Neural progenitor cell (in vitro differentiated cells): ENCODE results near the gene ANTXR1. TPM values are rescaled to one million over a fixed set of nuclear protein-coding genes. Genes with fewer than 3 reads are reported as not detected.

Experiments
- DNase-seq: peaks from one replicate; pipeline ENCODE4 v3.0.0-alpha.2; 2016; ENCODE audit warnings: low spot score
- H2AFZ ChIP-seq: fragments of 200-600 bp; sonication (generic); replicated peaks from 2 replicates; pipeline ENCODE4 v1.6.1; 2016; ENCODE audit warnings: antibody characterized with exemption
- H3F3A ChIP-seq: fragments of 200-600 bp; sonication (generic); 2 replicates; pipeline ENCODE4 v1.6.1; 2016; ENCODE audit warnings: antibody characterized with exemption, low read depth
- H3K27ac ChIP-seq: fragments of 200-600 bp; sonication (generic); 2 replicates; pipeline ENCODE4 v1.5.1; 2016; ENCODE audit warnings: mild to moderate bottlenecking
- H3K27me3 ChIP-seq: fragments of 200-600 bp; sonication (generic); 2 replicates; pipeline ENCODE4 v1.6.1; 2016; ENCODE audit warnings: mild to moderate bottlenecking, moderate library complexity
- H3K36me3 ChIP-seq: fragments of 200-600 bp; sonication (generic); 2 replicates; pipeline ENCODE4 v1.5.1; 2016
- H3K4me1 ChIP-seq: fragments of 200-600 bp; sonication (generic); 2 replicates; pipeline ENCODE4 v1.6.1; 2016; ENCODE audit warnings: mixed run types
- H3K4me2 ChIP-seq: fragments of 200-600 bp; sonication (generic); 2 replicates; pipeline ENCODE4 v1.6.1; 2016
- H3K4me3 ChIP-seq: fragments of 200-600 bp; sonication (generic); 2 replicates; pipeline ENCODE4 v1.5.1; 2016
- H3K79me2 ChIP-seq: fragments of 200-600 bp; sonication (generic); 2 replicates; pipeline ENCODE4 v1.6.1; 2016; ENCODE audit warnings: low read depth
- H3K9ac ChIP-seq: fragments of 200-600 bp; sonication (generic); 2 replicates; pipeline ENCODE4 v1.6.1; 2016
- H3K9me3 ChIP-seq: fragments of 200-600 bp; sonication (generic); 2 replicates; pipeline ENCODE4 v1.5.1; 2016; ENCODE audit warnings: low read depth
- H4K20me1 ChIP-seq: fragments of 200-600 bp; sonication (generic); 2 replicates; pipeline ENCODE4 v1.6.1; 2016; ENCODE audit warnings: low read depth
- H3K27ac Mint-ChIP-seq: 3 replicates; pipeline ENCODE4 v1.8.0; 2021; ENCODE audit warnings: mixed read lengths
- H3K27me3 Mint-ChIP-seq: 2 replicates; pipeline ENCODE4 v1.8.0; 2022; ENCODE audit warnings: low read depth, mild to moderate bottlenecking, inconsistent platforms, moderate library complexity, mixed read lengths; ENCODE audit not compliant: insufficient read depth
- H3K36me3 Mint-ChIP-seq: 3 replicates; pipeline ENCODE4 v1.8.0; 2021; ENCODE audit warnings: mixed read lengths
- H3K4me1 Mint-ChIP-seq: 3 replicates; pipeline ENCODE4 v1.8.0; 2021; ENCODE audit warnings: mixed read lengths
- H3K4me3 Mint-ChIP-seq: 3 replicates; pipeline ENCODE4 v1.8.0; 2021; ENCODE audit warnings: mild to moderate bottlenecking, moderate library complexity, mixed read lengths
- H3K9me3 Mint-ChIP-seq: 3 replicates; pipeline ENCODE4 v1.8.0; 2020; ENCODE audit warnings: mixed read lengths
- EZH2 ChIP-seq: fragments of 200-600 bp; sonication (generic); IDR thresholded peaks from 2 replicates; pipeline ENCODE4 v1.6.1; 2017; ENCODE audit warnings: antibody characterized with exemption, mild to moderate bottlenecking, moderate library complexity
- EZH2phosphoT487 ChIP-seq: fragments of 200-600 bp; sonication (generic); IDR thresholded peaks from 2 replicates; pipeline ENCODE4 v1.6.1; 2017; ENCODE audit warnings: antibody characterized with exemption
- total RNA-seq: library from RNA; depleted of rRNA; stranded (reverse); fragments of >200 nt; gene quantifications from 2 replicates; pipeline ENCODE4 v1.2.3, GENCODE V29; 2015; ENCODE audit warnings: low replicate concordance
- TF ChIP-seq, protein P1 (sequence below): fragments of 200-600 bp; sonication (generic); IDR thresholded peaks from 2 replicates; pipeline ENCODE4 v1.5.1; 2017; ENCODE audit warnings: antibody characterized with exemption, mild to moderate bottlenecking

ANTXR1 gene
- total RNA-seq, 1 donor from 2014 or later = 6.7 TPM

DNA sequence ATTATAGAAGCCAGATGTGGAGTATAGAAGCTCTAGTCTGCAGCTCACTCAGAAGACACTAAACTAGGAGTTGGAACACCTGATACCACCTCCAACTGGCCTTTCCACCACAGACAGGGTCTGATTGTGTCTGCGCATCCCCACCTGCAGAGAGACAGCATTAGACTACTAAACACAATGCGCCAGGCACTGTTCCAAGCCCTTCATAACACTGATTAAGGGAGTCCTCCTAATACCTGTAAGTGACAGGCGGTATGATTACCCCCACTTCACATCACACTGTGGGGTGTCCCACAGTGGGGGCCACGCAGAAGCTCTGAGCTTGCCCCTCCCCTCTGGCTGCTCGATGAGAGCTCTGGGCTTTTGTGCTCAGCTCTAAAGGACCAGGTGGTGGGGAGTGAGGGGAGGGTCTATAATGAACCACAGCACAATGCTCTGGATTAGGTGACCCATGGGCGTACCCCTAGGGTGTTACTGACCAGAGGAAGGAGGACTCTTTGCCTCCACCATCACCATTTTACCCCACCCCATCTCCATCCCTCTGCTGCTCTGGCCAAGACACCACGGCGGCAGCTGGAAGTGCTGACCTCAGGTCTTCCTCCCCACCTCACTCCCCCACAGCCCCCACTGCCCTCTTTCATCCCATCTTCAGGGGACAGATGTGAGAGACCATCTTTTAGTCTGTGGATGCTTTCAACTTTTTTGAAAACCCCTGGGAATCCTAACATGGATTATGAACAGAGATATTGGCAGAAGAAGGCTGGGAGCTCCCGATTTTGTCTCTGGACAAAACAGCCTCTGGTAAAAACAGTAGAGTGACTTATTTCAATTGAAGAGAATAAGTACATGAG lies 228.9 kb downstream of the ANTXR1 start:
- peaks cover 4% of the 10 kb centered on the region for H3K27me3 Mint-ChIP-seq

DNA sequence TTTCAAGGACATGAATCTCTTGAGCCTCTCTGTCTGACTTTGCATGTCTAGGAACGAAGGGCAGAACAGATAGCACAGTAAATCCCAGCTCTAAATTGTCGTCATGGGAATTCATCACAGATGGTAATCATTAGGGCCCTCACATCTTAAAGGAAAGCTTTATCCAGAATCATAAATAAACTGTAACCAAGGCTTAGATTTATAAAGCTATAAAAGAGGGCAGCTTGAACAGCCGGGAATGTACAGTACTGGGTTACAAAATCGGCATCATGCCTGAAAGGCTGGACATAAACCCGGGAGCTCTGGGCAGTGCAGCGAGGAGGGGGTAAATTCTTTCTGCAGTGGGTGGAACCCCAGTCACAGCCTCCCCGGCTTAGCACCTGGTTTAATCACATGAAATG lies 229.7 kb downstream of the ANTXR1 start:
- Histone ChIP-seq H3K4me2 (no peak overlapping the region), H3F3A (no peaks in the 10 kb centered on the region), H4K20me1 (no peaks in the 10 kb centered on the region), H3K79me2 (no peaks in the 10 kb centered on the region), H3K9me3 (no peaks in the 10 kb centered on the region), H2AFZ (no peak overlapping the region), H3K9ac (no peak overlapping the region), H3K27ac (no peak overlapping the region), H3K4me1 (no peaks in the 10 kb centered on the region), H3K27me3 (no peaks in the 10 kb centered on the region), H3K36me3 (no peaks in the 10 kb centered on the region), H3K4me3 (no peak overlapping the region)
- Mint-ChIP-seq H3K4me1 (peaks cover 4% of the 10 kb centered on the region), H3K9me3 (no peaks in the 10 kb centered on the region), H3K4me3 (no peak overlapping the region), H3K36me3 (peaks cover 50% of the 10 kb centered on the region), H3K27me3 (peaks cover 6% of the 10 kb centered on the region), H3K27ac (peak overlapping the region; percentile 87)
- TF ChIP-seq EZH2phosphoT487 (no peak), EZH2 (no peak)
- TF ChIP-seq, protein P1, sequence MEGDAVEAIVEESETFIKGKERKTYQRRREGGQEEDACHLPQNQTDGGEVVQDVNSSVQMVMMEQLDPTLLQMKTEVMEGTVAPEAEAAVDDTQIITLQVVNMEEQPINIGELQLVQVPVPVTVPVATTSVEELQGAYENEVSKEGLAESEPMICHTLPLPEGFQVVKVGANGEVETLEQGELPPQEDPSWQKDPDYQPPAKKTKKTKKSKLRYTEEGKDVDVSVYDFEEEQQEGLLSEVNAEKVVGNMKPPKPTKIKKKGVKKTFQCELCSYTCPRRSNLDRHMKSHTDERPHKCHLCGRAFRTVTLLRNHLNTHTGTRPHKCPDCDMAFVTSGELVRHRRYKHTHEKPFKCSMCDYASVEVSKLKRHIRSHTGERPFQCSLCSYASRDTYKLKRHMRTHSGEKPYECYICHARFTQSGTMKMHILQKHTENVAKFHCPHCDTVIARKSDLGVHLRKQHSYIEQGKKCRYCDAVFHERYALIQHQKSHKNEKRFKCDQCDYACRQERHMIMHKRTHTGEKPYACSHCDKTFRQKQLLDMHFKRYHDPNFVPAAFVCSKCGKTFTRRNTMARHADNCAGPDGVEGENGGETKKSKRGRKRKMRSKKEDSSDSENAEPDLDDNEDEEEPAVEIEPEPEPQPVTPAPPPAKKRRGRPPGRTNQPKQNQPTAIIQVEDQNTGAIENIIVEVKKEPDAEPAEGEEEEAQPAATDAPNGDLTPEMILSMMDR = no peak
- DNase-seq = no peak

More for the DNA sequence above, 228.9 kb downstream of the ANTXR1 start:
- Histone ChIP-seq H3K4me2 (no peak overlapping the region), H3K79me2 (no peaks in the 10 kb centered on the region), H3K27me3 (no peaks in the 10 kb centered on the region), H3K27ac (no peak overlapping the region), H4K20me1 (no peaks in the 10 kb centered on the region), H3K36me3 (no peaks in the 10 kb centered on the region), H2AFZ (no peak overlapping the region), H3K4me3 (no peak overlapping the region), H3F3A (no peaks in the 10 kb centered on the region), H3K4me1 (no peaks in the 10 kb centered on the region), H3K9ac (no peak overlapping the region), H3K9me3 (no peaks in the 10 kb centered on the region)
- no peak overlapping the region for H3K4me3 Mint-ChIP-seq
- H3K27ac Mint-ChIP-seq = peak overlapping the region; percentile 87
- no peaks in the 10 kb centered on the region for H3K9me3 Mint-ChIP-seq
- TF ChIP-seq, protein P1 = no peak
- TF ChIP-seq EZH2 (no peak), EZH2phosphoT487 (no peak)
- DNase-seq = no peak
- H3K36me3 Mint-ChIP-seq = peaks cover 46% of the 10 kb centered on the region
- peaks cover 4% of the 10 kb centered on the region for H3K4me1 Mint-ChIP-seq

DNA sequence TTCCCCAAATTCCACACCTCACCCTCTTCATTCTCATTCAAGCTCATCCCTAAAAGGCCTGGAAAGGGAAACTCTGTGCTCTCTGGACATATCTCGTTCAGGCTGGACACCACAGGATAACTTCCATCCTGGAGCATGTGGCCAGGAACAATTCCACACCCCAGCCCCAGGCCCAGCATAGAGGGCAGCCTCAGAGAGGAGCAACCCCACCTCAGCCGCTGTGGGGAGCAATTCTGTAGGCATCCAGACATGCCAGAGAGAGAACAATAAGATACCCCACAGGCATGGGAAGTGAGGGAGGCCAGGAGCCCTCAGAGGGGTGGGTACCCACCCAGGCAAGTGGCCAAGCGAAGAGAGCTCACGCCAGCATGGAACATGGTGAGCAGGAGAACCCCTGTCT lies 230.7 kb downstream of the ANTXR1 start:
- no peak for DNase-seq
- no peak overlapping the region for H3K27ac Mint-ChIP-seq

More for the DNA sequence above, 230.7 kb downstream of the ANTXR1 start:
- Histone ChIP-seq H3K4me2 (no peak overlapping the region), H3K27ac (no peak overlapping the region), H4K20me1 (no peaks in the 10 kb centered on the region), H3K4me1 (no peaks in the 10 kb centered on the region), H3K9ac (no peak overlapping the region), H3K79me2 (no peaks in the 10 kb centered on the region), H3K36me3 (no peaks in the 10 kb centered on the region), H3K9me3 (no peaks in the 10 kb centered on the region), H2AFZ (no peak overlapping the region), H3K4me3 (no peak overlapping the region), H3K27me3 (no peaks in the 10 kb centered on the region), H3F3A (no peaks in the 10 kb centered on the region)
- peaks cover 49% of the 10 kb centered on the region for H3K36me3 Mint-ChIP-seq
- TF ChIP-seq EZH2 = no peak
- TF ChIP-seq EZH2phosphoT487 = no peak
- TF ChIP-seq, protein P1 = no peak
- peaks cover 4% of the 10 kb centered on the region for H3K4me1 Mint-ChIP-seq
- H3K9me3 Mint-ChIP-seq = no peaks in the 10 kb centered on the region
- H3K4me3 Mint-ChIP-seq = no peak overlapping the region
- peaks cover 6% of the 10 kb centered on the region for H3K27me3 Mint-ChIP-seq
